GM18505 (cell line): ENCODE data around the gene SOX12.

Experiments used
- ATAC-seq: cut with Tn5 transposase; IDR thresholded peaks from one replicate; pipeline ENCODE4 v1.9.1; 2021; ENCODE audit not compliant: unreplicated experiment
- POLR2A ChIP-seq: IDR thresholded peaks from 4 replicates; pipeline ENCODE4 v1.6.1; 2011; ENCODE audit warnings: borderline replicate concordance; ENCODE audit not compliant: insufficient read depth, insufficient read length; ENCODE audit errors: extremely low read depth

SOX12 gene

GRCh38 chr20:325045-325888, at the start of gene SOX12:
Gene SOX12, plus strand, starts transcription at chr20:325552. Its CDS starts 373 bp downstream, at chr20:325925.
- ATAC-seq = peak; percentile 71
- peak; percentile 79 for TF ChIP-seq POLR2A

GRCh38 chr20:275791-276190, 49.6 kb upstream of the SOX12 start:
- ATAC-seq = no peak
- TF ChIP-seq POLR2A = no peak

- no peak for TF ChIP-seq POLR2A
- ATAC-seq = no peak
Measured at GRCh38 chr20:276620-277495, 48.5 kb upstream of the SOX12 start.

- ATAC-seq = no peak
- TF ChIP-seq POLR2A = no peak
Measured at GRCh38 chr20:277496-277781, 47.9 kb upstream of the SOX12 start.

DNA sequence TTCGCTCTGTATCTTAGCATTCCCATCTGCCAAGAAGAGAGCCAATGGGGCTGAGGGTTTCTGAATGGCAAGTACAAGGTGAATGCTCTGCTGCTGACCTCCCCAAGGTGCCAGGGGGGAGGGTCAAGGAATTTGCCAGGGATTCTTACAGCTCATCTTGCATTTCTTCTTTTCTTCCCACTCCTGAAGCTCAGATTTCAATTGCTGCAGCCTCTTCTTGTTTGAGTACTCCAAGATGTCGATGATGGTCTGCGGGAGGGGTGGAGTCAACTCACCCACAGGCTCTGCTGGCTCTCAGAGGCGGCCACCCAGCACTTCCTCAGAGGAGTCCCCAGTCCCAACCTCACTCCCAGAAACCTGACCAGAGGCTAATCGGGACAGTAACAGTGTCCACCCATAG, 47.2 kb upstream of the SOX12 start:
- ATAC-seq = no peak
- TF ChIP-seq POLR2A = no peak

GRCh38 chr20:278607-279571, 46.5 kb upstream of the SOX12 start:
- no peak for ATAC-seq
- TF ChIP-seq POLR2A = no peak

- TF ChIP-seq POLR2A = no peak
- ATAC-seq = no peak
Measured at GRCh38 chr20:284172-284571, 41.2 kb upstream of the SOX12 start.

DNA sequence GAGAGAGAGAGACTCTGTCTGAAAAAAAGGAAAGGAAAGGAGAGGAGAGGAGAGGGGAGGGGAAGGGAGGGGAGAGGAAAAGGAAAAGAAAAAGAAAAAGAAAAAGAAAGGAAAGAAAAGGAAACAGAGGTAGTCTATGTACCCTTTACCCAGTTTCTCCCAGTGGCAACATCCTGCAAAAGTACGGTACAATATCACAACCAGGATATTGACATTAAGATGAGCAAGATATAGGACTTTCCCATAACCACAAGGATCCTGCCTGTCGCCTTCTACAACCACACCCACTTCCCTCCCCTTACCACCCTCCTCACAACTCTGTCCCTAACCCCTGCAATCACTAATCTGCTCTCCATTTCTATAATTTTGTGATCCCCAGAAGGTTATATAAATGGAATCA, 38.8 kb upstream of the SOX12 start:
- no peak for TF ChIP-seq POLR2A

DNA sequence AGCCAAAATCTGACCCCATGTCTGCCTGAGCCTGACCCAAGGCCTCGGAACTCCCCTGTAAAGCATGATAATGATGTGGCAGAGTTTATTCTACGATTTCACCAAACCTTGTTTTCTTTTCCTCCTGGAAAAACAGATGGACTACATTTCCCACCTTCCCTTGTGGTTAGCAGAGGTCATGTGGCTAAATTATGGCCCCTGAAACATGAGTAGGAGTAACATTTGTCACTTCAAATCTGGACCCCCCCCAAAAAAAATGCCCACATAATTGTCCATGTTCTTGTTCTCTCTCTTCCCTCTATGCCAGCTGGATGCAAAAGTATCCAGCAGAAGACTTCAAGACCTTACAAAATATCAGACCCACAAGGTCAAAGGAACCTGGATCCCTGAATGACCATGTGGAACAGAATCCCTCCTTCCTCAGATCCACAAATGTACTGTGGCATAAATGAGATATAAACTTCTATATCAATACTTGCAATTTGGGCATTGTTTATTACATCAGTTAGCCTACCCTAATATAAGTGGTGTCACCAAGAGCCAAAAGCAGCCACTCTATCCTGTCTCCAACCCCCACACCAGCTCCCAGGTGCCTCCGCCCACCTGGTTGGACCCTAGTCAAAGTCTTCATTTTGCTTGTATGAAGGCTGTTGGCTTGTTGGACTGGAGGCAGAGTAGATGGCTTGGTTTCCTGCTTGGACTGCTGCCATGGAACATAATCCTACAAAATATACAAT, 36.2 kb upstream of the SOX12 start:
- ATAC-seq = no peak
- TF ChIP-seq POLR2A = no peak

More for the DNA sequence above, 38.8 kb upstream of the SOX12 start:
- no peak for ATAC-seq

DNA sequence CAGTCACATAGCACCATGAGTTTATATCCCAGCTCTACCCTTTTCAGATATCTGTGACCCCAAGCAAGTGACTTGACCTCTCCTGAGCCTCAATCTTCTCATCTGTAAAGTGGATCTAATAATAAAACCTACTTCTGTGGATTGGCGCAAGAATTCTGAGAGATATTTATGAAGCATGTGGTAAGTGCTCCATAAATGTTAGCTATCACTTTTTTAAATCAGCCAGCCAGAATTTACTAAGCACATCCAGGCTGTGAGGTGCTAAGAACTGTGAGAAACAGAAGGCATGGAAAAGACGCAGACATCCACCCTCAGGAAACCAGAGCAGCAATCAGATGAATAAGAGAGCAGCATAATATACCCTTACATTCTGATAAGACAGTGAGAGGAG, 35.7 kb upstream of the SOX12 start:
- TF ChIP-seq POLR2A = no peak
- ATAC-seq = no peak

DNA sequence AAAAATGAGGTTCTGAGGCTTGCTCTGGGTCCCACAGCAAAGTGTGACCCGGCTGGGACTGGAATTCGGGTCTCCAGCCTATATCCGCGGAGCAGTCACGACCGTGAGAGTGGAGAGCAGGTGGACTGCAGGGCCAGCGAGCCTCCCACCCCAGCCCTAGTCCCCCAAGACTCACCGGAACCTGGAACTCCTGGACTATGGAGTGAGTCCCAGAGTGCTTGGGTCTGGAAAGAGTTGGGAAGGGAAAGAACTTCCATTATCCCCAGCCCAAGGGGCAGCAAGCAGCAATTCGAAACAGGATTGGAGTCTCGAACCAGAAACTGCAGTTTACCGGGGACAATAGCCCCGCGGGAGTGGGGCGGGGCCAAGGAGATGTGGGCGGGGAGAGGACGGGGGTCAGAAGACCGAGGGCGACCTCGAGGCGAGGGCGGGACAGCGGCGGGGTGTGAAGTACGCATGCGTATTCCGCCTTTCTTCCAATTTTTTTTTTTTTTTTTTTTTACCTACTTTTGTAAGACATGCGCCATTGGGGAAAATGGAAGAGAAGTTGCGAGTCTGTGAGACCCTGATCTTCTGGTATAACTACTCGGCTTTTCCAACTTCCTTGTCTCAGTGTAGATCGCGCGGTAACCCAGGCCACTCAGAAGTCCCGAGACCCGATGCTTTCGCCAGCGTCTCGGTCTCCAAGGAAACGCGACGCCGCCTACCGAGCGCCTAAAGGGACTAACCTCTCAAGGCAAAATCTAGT, 35.1 kb upstream of the SOX12 start, which contains the start of gene C20orf96:
TSS of gene C20orf96 (minus strand) at position 667 of the 748 bp plus-strand sequence. CDS start at position 527, 140 bp downstream.
- ATAC-seq = peak; percentile 78
- peak; percentile 50 for TF ChIP-seq POLR2A

DNA sequence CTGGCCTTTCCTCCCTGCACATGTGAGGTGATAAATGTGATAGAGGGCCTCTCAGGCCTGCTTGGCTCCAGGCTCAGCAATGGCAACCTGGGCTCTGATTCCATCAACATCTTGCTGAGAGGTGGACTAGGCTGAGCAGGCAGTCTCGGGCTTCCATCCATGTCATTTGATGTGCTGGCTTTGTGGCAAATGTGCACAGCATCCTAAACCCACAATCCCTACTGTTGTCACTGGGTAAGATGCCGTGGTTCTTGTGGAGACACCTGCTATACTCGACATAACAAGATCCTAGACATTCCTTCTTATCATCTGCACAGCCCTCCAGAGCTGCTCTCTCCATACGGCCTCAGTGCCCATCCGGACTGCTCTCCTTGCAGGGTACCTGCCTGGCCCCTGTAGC, 30.8 kb upstream of the SOX12 start:
- no peak for TF ChIP-seq POLR2A
- ATAC-seq = no peak

- TF ChIP-seq POLR2A = no peak
- ATAC-seq = no peak
Measured at GRCh38 chr20:295804-296203, 29.5 kb upstream of the SOX12 start.
